ENCODE data around the gene AKAP8.
A peak's percentile ranks its signal among the peaks of the same experiment; 100 is the strongest.
"Not testable (repeated sequence)": the region's sequence is repeated elsewhere in the genome, so short reads cannot be mapped to it uniquely, and the experiment has no call there.

Gene AKAP8

DNA sequence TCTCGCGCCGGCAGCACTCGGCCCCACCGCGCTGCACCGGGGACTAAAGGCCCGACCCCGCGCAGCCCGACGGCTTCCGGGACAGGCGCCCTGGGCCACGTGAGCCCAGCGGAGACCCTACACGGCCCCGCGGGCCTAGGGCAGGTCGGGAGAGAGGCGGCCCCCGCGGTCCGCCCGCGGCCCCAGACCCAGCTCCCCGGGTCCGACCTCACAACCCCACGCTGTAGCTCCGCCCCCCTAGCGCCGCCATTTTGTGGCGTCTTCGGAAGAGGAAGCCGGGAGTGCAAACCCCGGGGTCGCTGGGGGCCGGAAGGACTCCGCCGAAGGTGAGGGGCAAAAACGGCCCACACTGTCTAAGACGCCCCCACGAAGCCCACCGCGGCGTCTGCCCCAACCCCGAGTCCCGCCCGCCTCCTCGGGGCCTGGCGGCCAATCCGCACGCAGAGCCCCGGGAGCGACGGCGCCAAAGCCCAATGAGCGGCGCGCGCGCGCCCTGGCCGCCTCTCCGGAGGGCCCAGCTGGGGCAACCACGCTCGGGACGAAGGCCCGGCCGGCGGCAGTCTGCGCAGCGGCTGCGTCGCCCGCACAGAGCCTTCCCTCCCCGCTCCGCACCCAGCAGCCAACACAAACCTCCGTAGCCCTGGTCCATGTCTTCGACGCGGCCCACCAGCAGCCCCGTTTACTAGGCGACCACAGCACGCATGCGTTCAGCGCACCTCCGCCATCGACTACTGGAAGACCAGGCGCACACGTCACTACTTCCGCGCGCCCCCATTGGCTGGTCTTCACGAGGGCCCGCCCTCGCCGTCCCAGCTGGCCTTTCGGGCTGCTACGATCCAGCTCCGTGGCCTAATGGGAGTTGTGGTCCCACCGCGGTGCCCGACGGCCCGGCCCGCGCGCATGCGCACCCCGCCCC, at the start of gene AKAP8:
Gene AKAP8 (minus strand): TSS at position 705 of the 916 bp plus-strand sequence. CDS start 56 bp downstream, at position 649.
- peak; percentile 99 for DNase-seq

DNA sequence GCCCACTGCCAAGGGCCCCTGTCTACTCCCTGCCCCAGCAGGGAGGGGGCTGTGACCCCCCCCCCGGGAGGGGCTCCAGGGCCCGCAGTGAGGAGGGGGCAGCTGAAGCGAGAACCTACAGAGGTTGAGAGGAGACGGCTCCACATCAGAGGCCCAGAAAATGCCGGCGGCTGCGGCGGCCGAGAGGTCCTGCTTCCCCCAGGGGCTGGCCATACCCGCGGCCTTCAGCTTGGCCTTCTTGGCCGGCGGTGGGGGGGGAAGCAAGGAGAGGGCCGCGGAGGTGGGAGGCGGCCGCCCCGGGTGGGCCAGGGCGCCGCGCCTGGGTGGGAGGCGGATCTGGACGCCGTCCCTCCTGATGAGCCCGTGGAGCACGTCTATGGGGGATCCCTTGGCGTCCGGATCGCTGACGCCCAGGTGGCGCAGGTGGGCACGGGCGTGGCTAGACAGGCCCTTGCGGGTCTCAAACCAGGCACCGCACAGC, 48.4 kb upstream of the AKAP8 start:
- DNase-seq = no peak

DNA sequence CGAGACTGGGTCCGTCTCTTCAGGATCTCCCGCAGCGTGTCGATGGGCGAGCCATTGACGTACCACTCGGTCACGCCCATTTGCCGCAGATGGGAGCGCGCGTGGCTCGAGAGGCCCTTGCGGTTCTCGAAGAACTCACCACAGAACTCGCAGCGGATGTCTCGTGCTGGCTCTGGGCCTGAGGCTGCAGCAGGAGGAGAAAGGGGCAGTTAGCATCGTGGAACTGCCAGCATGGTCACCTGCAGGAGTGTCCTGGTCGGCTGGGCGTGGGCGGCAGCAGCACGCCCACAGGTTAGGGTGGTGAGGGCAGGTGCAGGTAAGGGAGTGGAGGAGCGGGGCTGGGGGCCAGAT, 47.7 kb upstream of the AKAP8 start:
- no peak for DNase-seq

DNA sequence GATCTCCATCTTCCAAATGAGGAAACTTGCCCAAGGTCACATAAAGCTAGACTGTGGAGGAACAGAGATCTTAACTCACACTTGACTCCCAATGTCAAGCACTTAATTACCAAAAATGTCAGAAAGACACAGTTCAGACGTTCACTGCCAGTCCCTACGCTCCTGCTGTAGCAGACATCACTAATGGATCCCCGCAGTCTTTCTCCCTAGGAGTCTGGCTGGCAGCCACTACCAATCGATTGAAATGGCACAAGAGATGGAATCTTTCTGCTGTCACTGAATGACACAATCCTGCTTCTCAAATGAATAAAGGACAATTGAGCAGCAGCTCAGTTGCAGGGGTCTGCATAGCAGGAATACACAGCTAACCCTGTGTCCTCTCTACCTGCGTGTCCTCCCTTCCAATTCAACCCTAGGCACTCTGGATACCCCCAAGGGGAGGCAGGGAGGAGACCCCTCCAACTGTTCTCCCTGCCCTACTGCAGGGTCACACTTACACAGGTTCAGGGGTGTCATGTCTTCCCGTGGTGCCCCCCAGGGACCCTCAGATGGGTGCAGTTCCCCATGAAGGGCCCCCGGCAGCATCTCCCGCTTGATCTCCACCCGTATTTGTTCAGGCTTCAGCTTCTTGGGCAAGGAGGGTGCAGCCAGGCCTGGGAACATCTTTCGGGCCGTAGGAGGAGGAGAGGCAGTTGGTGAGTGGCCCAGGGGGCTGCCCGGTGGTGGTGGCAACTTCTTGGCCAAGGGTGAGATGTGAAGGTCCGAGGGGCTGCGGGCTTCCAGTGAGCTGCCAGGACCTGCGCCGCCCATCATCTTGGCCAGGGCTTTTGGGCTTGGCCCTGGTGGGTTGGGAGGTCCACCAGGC, 47.1 kb upstream of the AKAP8 start:
- no peak for DNase-seq

DNA sequence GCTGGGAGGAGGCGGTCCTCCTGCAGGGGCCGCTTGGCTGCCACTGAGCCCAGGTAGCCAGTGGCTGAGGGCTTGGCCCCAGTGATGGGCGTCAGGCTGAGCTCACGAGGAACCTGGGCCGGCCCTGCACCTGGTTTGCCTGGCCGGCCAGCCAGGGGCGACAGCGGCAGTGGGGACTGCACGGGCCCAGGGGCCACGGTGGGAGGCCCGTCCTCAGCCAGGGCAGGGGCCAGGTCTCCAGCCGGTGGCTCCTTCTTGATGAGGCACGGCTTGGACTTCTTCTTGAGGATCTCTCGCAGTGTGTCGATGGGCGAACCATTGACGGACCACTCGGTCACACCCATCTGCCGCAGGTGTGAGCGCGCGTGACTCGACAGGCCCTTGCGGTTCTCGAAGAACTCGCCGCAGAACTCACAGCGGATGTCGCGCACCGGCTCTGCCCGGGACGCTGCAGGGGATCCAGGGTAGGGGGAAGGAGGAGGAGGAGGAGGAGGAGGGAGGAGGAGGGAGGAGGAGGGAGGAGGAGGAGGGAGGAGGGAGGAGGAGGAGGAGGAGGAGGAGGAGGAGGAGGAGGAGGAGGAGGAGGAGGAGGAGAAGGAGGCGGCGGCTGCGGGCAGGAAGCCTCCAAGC, 45.8 kb upstream of the AKAP8 start:
- no peak for DNase-seq

DNA sequence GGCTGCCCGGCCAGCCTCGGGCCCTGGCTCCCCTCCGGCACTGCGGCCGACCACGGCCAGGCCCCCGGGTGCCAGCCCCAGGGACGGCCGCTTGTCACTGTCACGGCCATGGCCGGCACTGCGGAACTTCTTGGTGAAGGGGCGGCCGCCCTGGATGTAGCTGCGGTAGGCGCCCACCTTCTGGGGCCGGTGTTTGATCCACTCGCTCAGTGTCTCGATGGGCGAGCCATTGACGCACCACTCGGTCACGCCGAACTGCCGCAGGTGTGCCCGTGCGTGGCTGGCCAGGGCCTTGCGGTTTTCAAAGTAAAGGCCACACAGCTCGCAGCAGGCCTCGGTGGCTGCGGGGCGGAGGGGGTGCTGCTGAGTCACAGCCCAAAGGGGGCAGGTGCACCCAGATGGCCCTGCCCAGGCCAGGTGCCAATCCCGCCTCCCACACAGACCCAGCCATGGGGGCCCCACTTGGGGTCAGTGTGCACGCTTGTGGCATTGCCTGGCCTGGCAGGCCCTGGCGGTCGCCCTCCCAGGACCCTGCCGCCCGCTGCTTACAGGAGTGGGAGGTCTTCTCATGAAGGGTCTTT, 45.2 kb upstream of the AKAP8 start:
- no peak for DNase-seq

DNA sequence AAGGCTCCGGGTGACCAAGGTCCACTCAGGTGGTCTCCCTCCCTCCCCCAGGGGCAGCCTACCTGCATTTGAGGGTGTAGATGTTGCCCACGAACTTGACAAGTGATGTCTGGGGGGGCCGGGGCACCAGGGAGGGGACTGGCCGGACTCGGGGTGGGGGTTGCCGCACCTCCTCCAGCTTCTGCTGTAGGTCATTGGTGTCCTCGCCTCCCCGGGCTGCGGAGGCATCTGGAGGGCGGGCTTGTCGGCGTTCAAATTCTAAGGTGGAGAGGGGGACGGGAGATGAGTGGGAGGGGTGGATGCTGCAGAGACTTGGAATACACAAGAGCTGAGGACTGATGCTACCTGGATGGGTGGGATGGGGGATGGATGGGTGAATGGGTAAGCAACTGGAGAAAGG, 44.5 kb upstream of the AKAP8 start:
- no peak for DNase-seq

DNA sequence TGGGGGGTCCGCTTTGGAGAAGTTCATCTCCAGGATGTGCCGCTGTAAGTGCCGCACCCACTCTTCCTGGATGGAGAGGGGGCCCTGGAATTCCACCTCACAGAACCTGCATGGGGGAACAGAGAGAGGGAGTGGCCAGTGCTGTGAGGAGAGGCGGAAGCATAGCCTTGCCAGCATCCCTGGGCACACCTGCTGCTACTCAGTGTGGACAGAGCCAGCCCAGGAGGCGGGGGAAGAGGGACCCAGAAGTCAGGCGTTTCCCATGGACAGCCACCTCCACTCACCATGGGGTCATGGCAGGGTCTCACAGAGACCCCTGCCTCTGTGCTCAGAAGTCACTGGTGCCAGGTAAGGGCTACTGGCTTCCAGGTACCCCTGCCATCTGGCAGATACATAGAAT, 43.5 kb upstream of the AKAP8 start:
- DNase-seq = no peak

DNA sequence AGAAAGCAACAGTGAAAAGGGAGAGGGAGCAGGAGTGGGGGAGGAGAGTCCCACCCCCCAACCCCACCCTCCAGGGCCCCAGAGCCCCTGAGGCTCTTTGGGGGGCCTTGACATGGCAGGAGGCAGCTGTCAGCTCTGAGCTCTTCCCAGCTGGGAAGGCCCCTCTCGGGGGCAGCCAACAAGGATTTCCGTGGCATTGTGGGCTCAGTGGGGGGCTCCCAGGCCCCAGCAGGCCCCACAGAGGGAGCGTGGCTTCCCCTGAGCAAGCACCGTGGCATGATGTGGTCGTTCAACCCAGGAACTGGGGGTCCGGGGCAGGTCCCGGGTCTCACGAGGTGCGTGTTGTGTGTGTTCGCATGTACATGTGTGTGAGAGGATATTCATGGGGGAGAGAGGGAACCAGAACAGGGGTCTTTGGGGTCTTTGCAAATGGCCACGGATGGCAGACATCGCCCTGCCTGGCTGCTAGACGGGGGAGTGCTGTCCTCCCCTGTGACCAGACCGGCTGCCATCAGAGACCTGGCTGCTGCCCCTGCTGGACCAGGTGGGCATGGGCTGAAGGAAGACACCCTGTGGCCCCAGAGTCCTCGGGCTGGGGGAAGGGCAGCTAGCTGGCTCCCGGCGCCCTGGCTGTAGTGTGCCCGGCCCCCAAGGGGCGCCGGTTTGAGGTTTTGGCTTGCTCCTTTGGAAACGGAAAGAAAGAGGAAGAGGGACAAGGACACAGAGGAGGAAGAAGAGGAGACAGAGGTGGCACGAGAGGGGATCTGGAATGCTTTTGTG, 42.9 kb upstream of the AKAP8 start:
- DNase-seq = no peak

DNA sequence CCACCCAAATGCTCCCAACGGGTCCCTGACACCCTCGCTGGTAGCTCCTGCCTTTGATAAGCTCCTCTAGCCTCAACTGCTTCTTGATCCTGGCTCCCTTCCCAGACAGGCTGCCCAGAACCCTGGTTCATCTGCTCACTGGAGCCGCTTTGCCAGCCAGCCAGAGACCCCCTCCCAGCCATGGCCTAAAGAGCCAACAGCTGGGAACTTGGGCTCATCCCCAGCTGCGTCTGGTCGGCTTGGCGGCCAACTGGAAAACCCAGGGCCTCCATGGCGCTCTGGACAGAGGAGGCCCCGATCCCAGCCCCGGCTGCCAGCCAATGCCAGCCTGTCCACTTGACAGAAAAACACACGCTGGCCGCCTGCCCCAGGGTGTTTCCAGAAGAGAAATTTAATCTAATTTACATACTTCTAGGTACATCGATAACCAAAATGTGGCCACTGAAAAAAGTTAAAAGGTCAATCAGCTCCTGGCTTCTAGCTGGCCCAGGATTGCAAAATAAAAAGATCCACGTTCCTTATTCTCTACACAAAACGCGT, 42.2 kb upstream of the AKAP8 start:
- no peak for DNase-seq

DNA sequence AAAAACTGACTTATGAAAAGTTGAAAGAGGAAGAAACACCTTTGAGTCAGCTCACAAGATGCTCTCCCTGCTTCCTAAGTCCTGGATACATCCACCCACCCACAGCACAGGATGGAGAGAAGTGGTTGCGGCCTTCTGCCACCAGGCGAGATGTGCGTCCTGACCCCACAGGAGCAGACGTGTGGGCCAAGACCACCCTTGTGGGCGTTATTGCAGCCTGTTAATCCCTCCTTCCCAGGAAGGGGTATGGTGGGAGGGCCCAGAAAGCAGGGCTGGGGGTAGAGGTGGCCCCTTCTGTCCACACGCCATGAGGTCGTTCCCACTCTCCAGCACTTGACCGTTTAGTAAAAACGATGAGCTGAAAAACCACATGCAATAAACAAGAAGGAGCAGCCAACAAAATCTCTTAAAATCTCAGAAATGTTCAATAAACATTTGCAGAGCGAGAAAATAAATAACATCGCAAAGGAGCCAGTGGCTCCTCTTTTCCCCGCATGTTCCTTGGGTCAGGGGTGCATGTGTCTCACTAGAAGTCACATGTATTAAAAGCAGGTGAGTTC, 41.6 kb upstream of the AKAP8 start:
- no peak for DNase-seq

DNA sequence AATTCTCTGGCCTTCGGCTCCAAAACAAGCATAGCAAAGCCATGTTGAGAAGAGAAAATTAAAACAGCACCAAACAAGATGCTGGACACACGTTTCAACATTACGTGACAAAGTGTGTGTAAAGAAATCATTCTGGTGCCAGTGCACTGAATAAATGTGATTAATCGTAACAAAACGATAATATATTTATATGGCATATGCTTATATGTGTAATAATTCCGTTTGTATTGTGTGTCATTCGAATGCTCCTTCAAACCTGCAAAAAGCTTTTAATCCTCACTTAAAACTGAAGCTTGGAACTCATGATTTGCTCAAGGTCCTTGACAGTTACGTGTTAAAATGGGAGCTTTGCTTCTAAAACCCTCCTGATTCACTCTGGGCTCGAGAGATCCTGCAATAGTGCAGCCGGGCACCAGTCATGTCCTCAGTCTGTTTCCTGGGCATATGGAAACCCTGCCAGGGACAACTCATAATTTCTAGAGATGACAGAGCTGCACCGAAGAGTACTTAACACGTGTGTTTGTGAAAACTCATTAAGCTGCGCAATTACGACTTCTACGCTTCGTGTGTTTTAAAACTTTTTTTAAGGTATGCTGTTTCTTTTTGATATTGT, 39.9 kb upstream of the AKAP8 start:
- peak; percentile 45 for DNase-seq

DNA sequence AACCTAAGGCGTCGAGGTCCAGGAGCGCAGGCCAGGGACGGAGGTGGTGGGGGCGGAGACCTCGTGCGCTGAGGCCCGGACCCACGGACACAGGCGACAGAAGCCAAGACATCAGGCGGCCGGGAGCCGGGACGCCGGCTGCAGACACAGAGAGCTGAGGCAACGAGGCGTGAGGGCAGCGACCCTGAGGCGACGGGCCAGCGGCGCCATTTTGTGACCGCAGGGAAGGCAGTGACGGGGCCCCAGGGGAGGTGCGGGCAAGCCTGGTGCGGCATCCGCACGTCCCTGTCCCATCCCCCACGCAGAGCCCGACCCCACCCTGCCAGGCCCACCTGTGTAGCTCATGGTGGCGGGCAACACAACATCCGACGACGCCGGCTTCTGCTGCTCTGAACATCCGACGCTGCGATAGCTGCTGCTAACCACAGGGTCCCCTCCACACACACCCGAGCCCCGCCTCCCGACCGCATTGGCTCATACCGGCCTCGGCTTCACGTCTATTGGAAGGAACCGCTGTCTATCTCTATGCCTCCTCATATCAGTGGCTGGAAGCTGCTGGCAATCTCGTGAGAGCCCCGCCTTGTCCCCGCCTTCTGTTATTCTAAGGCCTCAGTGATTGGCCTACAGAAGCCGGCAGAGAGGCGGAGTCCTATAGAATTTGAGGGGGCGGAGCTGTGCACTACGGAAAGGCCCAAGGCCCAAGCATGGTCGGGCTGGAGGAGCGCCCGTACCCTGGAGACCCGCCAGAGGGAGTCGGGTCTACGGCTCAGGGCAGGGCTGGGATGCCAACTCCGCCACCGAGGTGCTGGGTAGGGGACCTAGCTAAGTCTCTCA, 39.2 kb upstream of the AKAP8 start, which contains the start of gene AKAP8L:
Gene AKAP8L (minus strand): TSS at position 410 of the 834 bp plus-strand sequence. CDS start 65 bp downstream, at position 345.
- DNase-seq = peak; percentile 100

DNA sequence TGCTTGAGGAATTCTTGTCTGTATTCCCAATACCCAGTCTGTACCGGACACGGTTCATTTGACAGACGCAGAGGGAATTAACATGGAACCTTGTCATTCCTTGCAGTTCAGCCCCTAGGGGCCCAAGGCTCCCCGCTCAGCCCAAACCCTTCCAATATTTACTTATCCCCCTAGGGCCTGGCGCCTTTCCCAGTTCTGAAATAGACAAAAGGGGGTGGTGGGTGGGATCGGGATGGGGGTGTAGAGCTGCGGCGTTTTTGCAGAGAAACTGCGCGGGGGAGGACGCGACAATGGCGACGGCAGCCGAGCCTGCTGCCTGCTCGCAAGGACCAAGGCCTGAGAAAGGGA, 38.6 kb upstream of the AKAP8 start:
- no peak for DNase-seq

DNA sequence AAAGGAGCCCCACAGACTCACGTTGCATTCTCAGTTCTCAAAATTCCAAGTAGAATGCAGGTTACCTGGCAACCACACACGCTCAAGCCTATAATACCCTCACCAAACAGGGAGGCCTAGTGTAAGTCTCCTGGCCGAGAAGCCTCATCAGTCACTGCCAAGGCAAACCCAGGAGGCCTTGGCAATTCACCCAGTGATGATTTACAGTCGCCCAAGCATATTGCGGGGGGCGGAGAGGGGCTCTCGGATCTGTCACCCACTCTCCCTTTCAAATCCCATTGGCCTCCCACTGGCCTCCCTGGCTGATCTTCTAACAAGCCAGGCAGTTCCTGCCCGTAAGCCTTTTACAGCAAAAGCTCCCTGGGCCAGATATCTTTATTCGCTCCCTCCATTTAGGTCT, 38.1 kb upstream of the AKAP8 start:
- no peak for DNase-seq

DNA sequence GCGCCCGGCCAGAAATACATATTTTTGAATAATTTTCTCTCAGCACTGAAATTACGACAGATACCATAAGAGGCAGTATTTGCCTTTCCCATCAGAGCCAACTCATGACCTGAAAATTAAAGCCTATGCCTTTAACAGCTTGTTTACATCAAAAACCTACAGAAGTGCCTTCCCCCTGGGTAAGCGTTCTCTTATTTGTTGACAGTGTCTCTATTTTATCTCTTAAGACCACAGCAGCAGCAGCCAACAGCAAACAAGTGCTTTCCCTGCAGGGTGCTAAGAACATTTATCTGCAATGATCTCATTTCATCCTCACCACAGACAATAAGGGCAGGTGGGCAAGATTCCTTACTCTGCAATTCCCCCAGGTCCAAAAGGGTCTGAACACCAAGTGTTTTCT, 33.2 kb upstream of the AKAP8 start:
- no peak for DNase-seq

DNA sequence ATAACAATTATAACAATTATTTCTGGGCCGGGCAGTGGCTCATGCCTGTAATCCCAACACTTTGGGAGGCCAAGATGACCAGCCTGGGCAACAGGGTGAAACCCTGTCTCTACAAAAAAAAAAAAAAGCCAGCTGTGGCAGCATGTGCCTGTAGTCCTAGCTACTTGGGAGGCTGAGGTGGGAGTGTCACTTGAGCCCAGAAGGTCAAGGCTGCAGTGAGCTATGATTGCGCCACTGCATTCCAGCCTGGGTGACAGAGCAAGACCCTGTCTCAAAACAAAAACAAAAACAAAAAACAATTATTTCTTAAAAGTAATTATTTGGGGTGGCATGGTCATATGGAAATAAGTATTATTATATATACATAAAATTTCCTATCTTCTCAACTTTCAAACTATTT, 31.8 kb upstream of the AKAP8 start:
- DNase-seq = not testable (repeated sequence)

DNA sequence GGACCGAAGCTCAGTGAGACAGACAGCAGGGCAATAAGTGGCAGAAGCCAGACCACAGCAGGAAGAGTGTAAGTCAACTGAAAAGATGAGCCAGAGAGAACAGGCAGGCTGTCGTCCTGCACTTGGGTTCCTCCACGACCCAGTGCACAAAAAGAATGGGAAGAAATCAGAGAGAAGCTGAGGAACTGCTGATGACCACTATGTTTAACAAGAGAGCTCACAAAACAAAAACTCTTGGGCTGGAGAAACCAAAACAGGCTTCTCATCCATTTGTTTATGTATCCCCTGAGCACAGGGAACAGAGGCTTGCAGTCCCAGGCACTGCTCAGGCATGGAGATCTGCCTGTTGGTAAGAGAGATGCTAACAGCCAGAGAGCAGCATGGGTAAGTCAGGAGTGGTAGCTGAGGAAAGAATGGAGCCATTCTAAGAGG, 25.2 kb upstream of the AKAP8 start:
- DNase-seq = no peak

DNA sequence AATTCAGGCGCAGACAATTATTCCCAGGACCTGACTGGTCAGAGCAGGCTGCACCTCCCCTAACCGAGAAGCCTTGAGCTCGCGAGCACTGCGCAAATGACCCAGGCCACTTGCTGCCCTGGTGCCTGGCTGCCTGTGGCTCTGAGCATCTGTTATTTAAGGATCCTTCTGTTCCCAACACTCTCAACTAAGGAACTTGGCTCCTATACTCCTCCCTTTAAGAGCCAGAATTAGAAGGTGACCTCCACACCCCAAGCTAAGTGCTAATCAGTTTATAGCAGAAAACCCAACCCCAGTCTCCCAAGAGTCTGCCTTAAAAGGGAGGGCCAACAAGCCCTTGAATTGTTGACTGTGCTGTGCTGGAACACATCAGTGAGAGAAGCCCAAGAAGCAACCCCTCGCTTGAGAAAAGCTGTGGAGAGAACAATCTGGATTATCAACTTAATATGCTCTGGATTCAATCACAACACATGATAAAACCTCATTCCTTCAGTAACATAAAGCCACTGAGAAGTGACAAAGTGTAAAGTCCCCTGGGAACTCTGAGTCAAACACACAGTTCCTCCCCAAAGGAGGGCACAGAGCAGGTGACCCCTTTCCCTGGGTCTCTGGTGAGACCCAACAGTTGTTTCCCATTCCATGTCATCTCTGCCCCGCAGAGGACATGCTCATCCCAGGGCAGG, 24.7 kb upstream of the AKAP8 start:
- DNase-seq = no peak

Data from activated CD4-positive, alpha-beta T cell treated with anti-CD3 and anti-CD28 coated beads, Interleukin-10, Interleukin-2, amounts not matched to agents 100 ng/mL and 50 ng/mL, durations not matched to agents 16 hours and 8 hours (primary cell).